ENCODE data around the gene VAV1.
A peak's percentile ranks its signal among the peaks of the same experiment; 100 is the strongest.

VAV1 gene, protein sequence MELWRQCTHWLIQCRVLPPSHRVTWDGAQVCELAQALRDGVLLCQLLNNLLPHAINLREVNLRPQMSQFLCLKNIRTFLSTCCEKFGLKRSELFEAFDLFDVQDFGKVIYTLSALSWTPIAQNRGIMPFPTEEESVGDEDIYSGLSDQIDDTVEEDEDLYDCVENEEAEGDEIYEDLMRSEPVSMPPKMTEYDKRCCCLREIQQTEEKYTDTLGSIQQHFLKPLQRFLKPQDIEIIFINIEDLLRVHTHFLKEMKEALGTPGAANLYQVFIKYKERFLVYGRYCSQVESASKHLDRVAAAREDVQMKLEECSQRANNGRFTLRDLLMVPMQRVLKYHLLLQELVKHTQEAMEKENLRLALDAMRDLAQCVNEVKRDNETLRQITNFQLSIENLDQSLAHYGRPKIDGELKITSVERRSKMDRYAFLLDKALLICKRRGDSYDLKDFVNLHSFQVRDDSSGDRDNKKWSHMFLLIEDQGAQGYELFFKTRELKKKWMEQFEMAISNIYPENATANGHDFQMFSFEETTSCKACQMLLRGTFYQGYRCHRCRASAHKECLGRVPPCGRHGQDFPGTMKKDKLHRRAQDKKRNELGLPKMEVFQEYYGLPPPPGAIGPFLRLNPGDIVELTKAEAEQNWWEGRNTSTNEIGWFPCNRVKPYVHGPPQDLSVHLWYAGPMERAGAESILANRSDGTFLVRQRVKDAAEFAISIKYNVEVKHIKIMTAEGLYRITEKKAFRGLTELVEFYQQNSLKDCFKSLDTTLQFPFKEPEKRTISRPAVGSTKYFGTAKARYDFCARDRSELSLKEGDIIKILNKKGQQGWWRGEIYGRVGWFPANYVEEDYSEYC

DNA sequence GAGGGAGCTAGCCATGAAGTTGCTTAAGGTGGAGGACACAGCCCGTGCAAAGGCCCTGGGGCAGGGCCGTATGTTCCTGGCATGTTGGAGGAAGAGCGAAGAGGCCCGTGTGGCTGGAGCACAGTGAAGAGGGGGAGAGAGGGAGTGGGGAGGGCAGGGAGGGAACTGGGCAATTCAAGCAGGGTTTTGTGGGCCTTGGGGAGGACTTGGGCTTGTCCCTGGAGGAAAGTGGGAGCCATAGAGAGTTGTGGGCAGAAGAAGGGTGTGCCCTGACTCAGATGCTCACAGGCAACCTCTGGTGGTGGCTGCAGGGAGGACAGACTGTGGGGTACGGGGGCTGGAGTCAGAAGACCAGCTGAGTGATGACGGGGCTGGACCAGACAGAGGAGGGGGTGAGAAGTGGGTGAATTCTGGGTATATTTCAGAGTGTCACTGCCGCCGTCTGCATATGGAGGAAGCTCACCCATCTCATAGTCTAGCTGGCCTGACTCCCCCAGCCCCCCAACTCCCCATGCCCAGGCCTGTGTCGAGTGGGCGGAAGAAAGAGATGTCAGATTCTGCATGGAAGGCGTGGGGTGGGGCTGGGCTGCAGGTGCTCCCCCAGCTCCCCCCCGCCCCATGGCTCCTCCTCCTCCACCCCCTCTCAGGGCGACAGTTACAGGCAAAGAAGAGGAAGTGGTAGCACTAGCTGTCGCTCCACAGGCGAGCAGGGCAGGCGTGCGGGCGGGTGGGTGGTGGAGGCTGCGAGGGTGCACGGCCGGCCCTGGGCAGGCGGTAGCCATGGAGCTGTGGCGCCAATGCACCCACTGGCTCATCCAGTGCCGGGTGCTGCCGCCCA is at the start of gene VAV1:
VAV1 (plus strand) TSS at position 681 of the 838 bp plus-strand sequence; CDS start at position 781, 100 bp downstream.
- peak; percentile 91 for DNase-seq

- no peak for DNase-seq
Measured at GRCh38 chr19:6723108-6723618, 49.3 kb upstream of the VAV1 start.

DNA sequence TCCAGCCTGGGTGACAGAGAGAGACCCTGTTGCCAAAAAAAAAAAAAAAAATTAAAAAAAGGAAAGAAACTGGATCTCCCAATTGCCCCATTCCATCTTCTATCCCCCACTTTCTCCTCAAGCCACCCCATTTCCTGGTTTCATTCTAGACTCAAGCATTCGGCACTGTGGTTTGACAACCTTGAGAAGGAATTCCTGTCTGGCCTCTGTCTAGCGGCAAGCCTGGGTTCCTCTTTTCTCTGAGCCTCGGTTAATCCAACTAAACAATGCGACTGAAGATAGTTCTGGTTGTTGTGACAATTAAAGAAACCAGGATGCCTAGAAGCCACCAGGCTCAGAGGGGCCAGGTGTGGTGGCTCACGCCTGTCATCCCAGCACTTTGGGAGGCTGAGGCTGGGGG is 48.8 kb upstream of the VAV1 start:
- DNase-seq = no peak

- DNase-seq = no peak
Measured at GRCh38 chr19:6724631-6725492, 47.6 kb upstream of the VAV1 start.

DNA sequence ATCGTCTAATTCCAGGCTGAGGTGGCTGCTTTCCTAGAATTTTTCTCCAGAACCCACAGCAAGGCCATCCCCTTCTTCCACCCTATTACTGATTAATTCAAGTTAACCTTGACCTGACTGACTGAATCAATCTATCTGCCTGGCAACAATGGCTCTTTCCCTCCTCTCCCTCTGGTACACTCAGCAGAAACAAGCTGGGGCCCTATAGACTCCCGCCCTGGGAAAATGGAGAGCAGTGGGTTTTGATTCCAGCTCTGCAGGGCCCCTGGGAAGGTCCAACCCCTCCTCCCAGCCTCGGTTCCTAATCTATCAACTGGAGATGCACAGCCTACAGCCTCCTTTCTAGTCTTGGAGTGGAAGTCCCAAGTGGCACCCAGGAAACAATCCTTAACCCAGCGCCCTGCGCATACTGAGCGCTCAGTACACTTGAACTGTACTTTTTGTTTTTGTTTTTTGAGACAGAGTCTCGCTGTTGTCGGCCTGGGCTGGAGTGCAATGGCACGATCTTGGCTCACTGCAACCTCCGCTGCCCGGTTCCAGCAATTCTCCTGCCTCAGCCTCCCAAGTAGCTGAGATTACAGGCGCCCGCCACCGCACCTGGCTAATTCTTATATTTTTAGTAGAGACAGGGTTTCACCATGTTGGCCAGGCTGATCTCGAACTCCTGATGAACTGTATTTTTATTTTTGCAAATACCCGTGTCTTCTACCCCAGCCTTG is 46.8 kb upstream of the VAV1 start:
- no peak for DNase-seq

GRCh38 chr19:6728346-6728745 is 44.2 kb upstream of the VAV1 start:
- DNase-seq = no peak

DNA sequence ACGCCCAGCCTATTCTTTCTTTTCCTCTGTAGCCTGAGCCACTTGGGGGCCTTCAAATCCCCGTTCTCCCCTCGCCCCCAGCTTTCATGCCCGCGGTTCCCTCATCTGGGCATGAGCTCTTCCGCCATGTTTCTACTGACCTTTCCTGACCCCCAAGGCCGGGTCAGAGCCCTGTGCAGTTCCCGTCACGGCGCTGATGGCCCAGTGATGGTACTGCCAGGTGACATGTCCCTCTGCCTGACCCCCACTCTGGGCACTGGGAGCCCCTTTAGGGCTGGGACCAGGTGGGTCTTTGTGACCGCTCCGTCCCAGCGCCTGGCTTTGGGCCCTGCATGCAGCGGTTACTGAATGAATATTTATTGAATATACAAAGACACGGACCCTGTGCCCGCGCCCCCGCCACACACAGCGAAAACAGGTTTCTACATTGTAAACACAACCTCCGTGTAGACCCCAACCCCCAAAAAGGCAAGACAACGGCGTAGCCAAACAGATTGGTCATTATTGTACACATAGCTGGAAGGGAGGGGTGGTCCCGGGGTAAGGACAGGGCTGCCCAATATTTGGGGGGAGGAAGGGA is 42.8 kb upstream of the VAV1 start:
- no peak for DNase-seq

GRCh38 chr19:6730153-6730804 is 42.2 kb upstream of the VAV1 start:
- DNase-seq = peak; percentile 54

GRCh38 chr19:6730941-6731670 is 41.4 kb upstream of the VAV1 start:
- no peak for DNase-seq

GRCh38 chr19:6731822-6732221 is 40.7 kb upstream of the VAV1 start:
- no peak for DNase-seq

DNA sequence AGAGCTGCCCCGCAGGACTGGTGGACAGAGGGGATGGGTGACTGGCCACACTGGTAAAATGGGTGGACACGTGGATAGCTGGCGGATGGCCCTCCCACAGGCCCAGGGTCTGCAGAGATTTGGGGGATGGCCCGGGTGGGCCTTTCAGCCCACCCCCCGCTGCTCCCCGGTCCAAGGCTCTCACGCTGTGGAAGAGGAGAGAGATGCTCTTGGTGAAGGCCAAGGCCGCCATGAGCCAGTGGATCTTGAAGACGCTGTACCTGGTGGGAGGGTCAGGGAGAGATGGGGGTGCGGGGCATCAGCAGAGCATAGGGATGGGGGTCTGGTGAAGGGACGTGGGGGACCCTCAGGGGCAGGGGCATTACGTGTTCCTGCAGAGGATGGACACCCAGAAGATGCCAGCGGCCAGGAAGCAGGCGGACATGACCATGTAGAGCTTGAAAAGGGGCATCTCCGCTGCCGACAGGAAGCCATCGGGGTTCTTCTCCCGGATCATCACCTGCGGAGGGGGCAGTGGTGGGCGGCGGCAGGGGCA is 39.6 kb upstream of the VAV1 start:
- DNase-seq = no peak

- peak; percentile 21 for DNase-seq
Measured at GRCh38 chr19:6733338-6734095, 39.0 kb upstream of the VAV1 start.

GRCh38 chr19:6734096-6734696 is 38.3 kb upstream of the VAV1 start:
- no peak for DNase-seq

GRCh38 chr19:6735181-6735911 is 37.2 kb upstream of the VAV1 start:
- no peak for DNase-seq

- DNase-seq = peak; percentile 84
Measured at GRCh38 chr19:6736169-6736916, 36.2 kb upstream of the VAV1 start.

GRCh38 chr19:6736917-6737283 is 35.6 kb upstream of the VAV1 start:
- DNase-seq = no peak
